ENCODE measurements around the gene LLGL1. TPM values are rescaled to one million over a fixed set of nuclear protein-coding genes. Genes with fewer than 3 reads are reported as not detected.

The LLGL1 gene
- total and polyA plus RNA-seq, 11 donors: 5.3 to 20.7 (median 9.0) TPM

GRCh38 chr17:18246880-18247612 is 21.6 kb downstream of the LLGL1 start:
- Histone ChIP-seq H3K4me3 (no peak overlapping the region), H3K36me3 (peaks cover 5 to 98% (median 90%) of the 10 kb centered on the region in 9 donors), H3K27ac (peak overlapping the region in 10 of 12 donors; percentile 24 to 88 (median 74)), H3K27me3 (no peaks in the 10 kb centered on the region), H3K4me1 (peaks cover 0 to 28% (median 23%) of the 10 kb centered on the region in 12 donors), H3K9me3 (no peaks in the 10 kb centered on the region)
- WGBS, 4 donors: 42 to 60% (median 56%) methylated on average over 16 to 46 of the region's 46 CpGs
- ATAC-seq: peak in 3 of 4 donors; percentile 33 to 62 (median 42)
- peak in 4 of 5 donors; percentile 47 to 67 (median 62) for DNase-seq
- intact Hi-C loops (cut with DNase I): loop anchor here in 1 of 10 donors (2.0 kb wide), 1 partner anchor 14 kb away; the partner anchor contains the start of gene MIEF2
- TF ChIP-seq, protein P1, sequence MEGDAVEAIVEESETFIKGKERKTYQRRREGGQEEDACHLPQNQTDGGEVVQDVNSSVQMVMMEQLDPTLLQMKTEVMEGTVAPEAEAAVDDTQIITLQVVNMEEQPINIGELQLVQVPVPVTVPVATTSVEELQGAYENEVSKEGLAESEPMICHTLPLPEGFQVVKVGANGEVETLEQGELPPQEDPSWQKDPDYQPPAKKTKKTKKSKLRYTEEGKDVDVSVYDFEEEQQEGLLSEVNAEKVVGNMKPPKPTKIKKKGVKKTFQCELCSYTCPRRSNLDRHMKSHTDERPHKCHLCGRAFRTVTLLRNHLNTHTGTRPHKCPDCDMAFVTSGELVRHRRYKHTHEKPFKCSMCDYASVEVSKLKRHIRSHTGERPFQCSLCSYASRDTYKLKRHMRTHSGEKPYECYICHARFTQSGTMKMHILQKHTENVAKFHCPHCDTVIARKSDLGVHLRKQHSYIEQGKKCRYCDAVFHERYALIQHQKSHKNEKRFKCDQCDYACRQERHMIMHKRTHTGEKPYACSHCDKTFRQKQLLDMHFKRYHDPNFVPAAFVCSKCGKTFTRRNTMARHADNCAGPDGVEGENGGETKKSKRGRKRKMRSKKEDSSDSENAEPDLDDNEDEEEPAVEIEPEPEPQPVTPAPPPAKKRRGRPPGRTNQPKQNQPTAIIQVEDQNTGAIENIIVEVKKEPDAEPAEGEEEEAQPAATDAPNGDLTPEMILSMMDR (IDR thresholded peaks at IDR 0.05): no peak
- no peak for TF ChIP-seq POLR2A (IDR thresholded peaks at IDR 0.05)

- peak overlapping the region; percentile 24 to 88 (median 68) for H3K27ac ChIP-seq
- no peaks in the 10 kb centered on the region for H3K27me3 ChIP-seq
- ATAC-seq (peak in 3 of 4 donors; percentile 3 to 19 (median 19)), DNase-seq (peak in 2 of 5 donors; percentile 31 to 60)
- 62 to 72% (median 68%) methylated on average over 20 to 30 of the region's 30 CpGs for whole genome bisulfite sequencing, 4 donors
- H3K4me3 ChIP-seq: no peak overlapping the region
- no peaks in the 10 kb centered on the region for H3K9me3 ChIP-seq
- intact Hi-C loops (cut with DNase I): loop anchor here in 1 of 10 donors (2.0 kb wide), 1 partner anchor 13 kb away; the partner anchor contains the start of gene MIEF2
- peaks cover 0 to 28% (median 23%) of the 10 kb centered on the region in 12 donors for H3K4me1 ChIP-seq
- TF ChIP-seq POLR2A (IDR thresholded peaks at IDR 0.05): no peak
- TF ChIP-seq, protein P1 (IDR thresholded peaks at IDR 0.05): no peak
- H3K36me3 ChIP-seq: peaks cover 5 to 98% (median 91%) of the 10 kb centered on the region in 9 donors
These were observed 22.2 kb downstream of the LLGL1 start for GRCh38 chr17:18247613-18248001.

DNA sequence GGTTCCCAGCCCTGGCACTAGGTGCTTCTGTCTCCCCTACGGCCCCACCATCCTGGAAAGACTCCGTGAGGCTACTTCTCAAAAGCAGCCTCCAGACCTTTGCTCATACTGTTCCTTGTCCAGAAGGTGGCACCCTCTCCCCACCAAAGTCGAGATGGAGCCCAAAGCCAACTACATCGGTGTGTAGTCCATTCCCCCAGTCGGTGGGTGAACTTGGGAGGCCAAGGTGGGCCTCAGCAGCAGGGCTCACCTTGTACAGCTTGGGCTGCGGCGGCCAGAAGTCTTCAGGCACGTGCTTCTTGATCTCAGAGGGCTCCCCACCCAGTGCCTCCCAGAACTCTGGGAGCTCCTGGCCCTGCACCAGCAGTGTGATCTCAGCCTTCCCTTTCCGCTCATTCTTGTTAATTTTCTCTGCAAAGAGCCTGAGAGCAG is 22.9 kb downstream of the LLGL1 start:
- no peaks in the 10 kb centered on the region for H3K27me3 ChIP-seq
- peaks cover 5 to 100% (median 97%) of the 10 kb centered on the region in 9 donors for H3K36me3 ChIP-seq
- WGBS, 4 donors: 20 to 30% (median 26%) methylated on average over 9 of the region's 9 CpGs
- ATAC-seq (peak; percentile 45 to 81 (median 51)), DNase-seq (peak in 4 of 5 donors; percentile 57 to 74 (median 68))
- TF ChIP-seq, protein P1 (IDR thresholded peaks at IDR 0.05): peak; percentile 29 to 72 (median 56)
- TF ChIP-seq POLR2A (IDR thresholded peaks at IDR 0.05): no peak
- H3K4me1 ChIP-seq: peaks cover 0 to 28% (median 23%) of the 10 kb centered on the region in 12 donors
- no peak overlapping the region for H3K4me3 ChIP-seq
- H3K27ac ChIP-seq: peak overlapping the region; percentile 29 to 88 (median 74)
- no peaks in the 10 kb centered on the region for H3K9me3 ChIP-seq
- intact Hi-C loops (cut with DNase I): no loop called here

DNA sequence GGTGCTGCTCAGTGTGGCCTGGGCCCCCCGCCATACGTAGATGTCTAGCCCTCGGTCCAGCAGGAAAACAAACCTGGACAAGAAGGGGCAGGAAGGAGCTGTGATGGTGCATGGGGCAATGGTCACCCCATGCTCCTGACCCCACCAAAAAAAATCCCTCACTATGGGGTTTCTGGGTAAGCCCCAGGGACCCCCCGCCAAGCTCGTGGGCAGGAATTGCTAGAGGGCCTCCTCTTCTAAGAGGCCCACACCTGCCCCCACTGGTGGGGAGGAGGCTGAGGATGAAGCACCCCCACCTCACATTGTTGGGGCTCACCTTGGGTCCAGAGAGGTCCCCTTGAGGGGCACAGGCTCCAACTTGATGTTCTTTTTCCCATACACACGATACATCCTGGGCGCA is 23.4 kb downstream of the LLGL1 start:
- Histone ChIP-seq H3K9me3 (no peaks in the 10 kb centered on the region), H3K27me3 (no peaks in the 10 kb centered on the region), H3K4me3 (no peak overlapping the region), H3K27ac (peak overlapping the region; percentile 29 to 88 (median 74)), H3K4me1 (peaks cover 0 to 28% (median 23%) of the 10 kb centered on the region in 12 donors), H3K36me3 (peaks cover 5 to 100% (median 97%) of the 10 kb centered on the region in 9 donors)
- ATAC-seq (no peak), DNase-seq (no peak)
- 69 to 82% (median 75%) methylated on average over 6 to 7 of the region's 7 CpGs for WGBS, 4 donors
- intact Hi-C loops (cut with DNase I): no loop called here
- TF ChIP-seq, protein P1 (IDR thresholded peaks at IDR 0.05): no peak
